Activated T-helper 1 cell treated with anti-CD3 and anti-CD28 coated beads, Interleukin-2, amount 50 U/mL, for 16 hours (primary cell): Measurements from ENCODE around the gene GNGT1.
"Not testable (repeated sequence)": the region's sequence is repeated elsewhere in the genome, so short reads cannot be mapped to it uniquely, and the experiment has no call there.

ENCODE experiments used
- DNase-seq, 2 donors: peaks; one replicate each; pipeline ENCODE4 v3.0.0-alpha.2; 2020; ENCODE audit warnings: low read depth in 1 of 2, low spot score in 1 of 2

GNGT1 gene

GRCh38 chr7:93902777-93903423 lies 3.5 kb upstream of the GNGT1 start:
- DNase-seq: no peak

GRCh38 chr7:93910076-93910994 lies 4.0 kb downstream of the GNGT1 start:
- DNase-seq: no peak

DNA sequence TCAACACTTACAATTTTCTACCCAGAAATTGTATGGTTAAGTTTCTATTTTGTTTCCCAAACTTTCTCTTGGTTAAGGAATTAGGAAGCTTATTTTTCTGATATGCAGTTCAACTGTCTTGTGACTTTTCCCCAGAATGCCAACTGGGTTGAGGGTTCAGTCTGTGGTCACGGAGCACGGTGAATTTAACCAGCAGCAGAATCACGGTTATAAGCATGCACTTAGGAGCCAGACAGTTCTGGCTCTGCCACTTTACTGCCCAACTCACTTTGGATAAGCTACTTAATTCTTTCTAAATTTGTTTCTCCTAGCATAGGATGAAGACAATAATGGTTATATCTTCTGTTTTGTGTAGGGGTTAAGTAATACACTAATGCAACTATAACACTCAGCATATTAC lies 4.9 kb downstream of the GNGT1 start:
- not testable (repeated sequence) for DNase-seq

DNA sequence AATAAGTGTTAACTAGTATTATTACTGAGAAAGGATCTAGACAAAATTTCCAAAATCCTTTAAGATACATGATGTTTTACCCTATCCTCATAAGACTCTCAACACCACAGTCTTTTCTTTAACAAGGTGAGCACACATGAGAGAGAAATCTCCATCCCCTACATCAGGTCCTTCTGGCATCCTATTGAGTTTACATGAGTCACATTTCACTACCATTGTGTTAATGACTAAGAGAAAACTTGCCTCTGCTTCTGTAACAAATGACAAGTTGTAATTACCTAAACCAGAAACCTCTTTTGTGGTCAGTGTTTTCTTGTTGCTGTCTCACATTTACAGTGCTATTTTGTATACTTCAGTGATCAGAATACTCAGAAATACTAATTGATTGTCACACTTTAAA lies 5.3 kb downstream of the GNGT1 start:
- DNase-seq: not testable (repeated sequence)

DNA sequence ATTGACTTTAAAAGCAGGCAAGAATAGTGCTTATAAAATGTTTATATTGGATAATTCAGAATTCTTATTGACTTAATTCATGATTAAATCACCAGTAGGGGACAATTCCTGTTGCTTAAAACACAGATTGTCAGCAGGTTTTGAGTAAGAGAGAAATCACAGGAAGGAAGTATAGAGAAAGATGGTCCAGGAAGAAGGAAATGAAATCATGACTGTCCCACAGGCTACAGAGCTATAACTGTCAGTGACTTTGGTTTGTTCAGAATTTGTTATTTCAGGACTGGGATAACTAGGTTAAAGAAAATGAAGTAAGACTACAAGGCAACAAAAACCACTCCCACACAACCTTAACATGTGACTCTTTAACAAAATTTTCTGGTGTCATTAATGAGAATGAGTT lies 6.8 kb downstream of the GNGT1 start:
- no peak for DNase-seq

- DNase-seq: no peak
These were observed 8.3 kb downstream of the GNGT1 start for GRCh38 chr7:93914581-93915066.

DNA sequence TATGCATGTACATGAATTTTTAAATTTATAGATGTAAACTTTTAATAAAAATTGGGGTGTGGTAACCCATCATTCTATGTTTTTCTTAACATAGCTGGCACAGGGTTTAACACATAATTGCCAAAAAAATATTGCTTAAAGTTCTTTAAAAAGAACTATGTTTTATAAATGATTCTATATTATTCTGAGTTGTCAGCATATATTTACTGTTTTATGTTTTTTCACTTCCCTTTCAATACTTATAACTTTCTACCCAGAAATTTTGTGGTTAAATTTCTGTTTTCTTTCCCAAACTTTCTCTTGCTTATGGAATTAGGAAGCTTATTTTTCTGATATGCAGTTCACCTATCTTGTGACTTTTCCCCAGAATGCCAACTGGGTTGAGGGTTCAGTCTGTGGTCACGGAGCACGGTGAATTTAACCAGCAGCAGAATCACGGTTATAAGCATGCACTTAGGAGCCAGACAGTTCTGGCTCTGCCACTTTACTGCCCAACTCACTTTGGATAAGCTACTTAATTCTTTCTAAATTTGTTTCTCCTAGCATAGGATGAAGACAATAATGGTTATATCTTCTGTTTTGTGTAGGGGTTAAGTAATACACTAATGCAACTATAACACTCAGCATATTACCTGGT lies 9.0 kb downstream of the GNGT1 start:
- DNase-seq: not testable (repeated sequence)

- DNase-seq: not testable (repeated sequence)
These were observed 9.5 kb downstream of the GNGT1 start for GRCh38 chr7:93915888-93916287.

DNA sequence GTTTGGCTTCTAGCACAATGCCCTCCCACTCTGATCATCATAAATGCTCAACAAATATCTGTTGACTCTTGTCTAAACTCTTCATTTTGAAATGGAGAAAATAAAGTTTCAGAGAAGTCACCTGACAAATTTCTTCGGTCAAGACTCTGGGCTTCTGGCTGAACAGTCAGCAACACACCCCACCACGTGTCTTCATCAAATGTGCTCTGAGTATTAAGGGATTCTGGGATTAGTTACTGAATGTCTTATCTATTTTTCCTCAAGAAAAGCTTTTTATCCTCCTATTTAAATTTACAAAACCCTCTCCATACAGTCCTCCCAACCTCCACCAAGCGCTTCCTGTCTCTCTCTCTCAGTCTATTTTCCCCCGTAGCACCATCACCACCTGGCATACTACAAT lies 9.9 kb downstream of the GNGT1 start:
- DNase-seq: not testable (repeated sequence)

GRCh38 chr7:93920496-93921182 lies 14.3 kb downstream of the GNGT1 start:
- no peak for DNase-seq

- DNase-seq: no peak
These were observed 14.8 kb downstream of the GNGT1 start for GRCh38 chr7:93921186-93921585.

DNA sequence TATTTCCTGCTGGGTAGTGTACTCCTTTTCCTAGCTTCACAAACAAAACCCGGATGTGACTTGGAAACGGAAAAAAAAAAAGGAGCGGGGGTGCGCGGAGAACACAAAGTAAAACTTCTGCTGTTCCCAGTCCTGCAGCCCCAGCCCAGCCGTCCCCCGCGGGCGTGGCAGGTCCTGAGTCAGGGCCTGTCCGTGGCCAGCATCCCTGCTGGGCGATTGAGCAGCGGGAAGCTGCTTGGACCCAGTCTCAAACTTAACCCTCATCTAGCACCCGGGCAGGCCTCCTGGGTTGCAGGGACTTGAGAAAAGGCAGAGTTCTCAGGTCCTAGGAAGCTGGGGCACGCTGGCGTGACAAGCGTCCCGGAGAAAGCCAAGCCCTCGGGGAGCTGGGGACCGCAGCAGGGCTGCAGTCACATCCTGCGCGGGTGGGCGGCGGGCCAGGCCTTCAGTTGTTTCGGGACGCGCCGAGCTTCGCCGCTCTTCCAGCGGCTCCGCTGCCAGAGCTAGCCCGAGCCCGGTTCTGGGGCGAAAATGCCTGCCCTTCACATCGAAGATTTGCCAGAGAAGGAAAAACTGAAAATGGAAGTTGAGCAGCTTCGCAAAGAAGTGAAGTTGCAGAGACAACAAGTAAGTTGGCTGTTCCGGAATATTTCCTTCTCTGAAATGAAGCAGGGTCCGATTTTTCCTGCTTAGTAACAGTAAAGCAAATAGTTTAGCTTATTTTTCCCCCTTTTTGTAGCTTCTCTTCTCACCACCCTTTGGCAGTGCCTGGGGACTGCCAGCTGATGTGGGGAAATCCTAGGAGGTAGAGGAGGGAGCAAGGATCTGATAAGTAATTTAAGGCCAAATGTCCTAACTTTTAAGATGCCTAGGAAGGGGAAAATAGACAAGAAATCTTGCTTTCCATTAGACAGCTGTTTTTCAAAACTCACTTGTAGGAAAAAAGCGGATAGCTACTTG lies 15.5 kb downstream of the GNGT1 start, which contains the start of gene GNG11:
Gene GNG11 (plus strand): TSS at position 129 of the 960 bp plus-strand sequence. CDS start 403 bp downstream, at position 532.
- no peak for DNase-seq

GRCh38 chr7:93923296-93923695 lies 16.9 kb downstream of the GNGT1 start:
- no peak for DNase-seq

DNA sequence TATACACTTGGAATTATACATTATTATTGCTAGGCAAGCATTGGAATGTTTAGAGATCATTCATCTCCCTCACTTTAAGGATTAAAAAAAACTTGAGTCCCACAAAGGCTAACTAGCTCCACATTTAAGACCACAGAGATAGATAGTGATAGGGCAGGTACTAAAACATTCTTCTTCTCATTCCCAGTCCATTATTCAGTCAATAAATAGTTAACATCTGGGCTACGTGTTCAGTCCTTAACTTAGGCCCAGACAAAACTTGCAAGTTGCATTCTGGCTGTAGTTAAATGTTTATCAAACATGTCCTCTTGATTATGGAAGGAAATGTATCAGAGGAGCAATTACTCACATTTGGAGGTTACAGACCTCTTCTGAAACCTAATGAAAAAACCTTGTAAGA lies 17.6 kb downstream of the GNGT1 start:
- DNase-seq: no peak

DNA sequence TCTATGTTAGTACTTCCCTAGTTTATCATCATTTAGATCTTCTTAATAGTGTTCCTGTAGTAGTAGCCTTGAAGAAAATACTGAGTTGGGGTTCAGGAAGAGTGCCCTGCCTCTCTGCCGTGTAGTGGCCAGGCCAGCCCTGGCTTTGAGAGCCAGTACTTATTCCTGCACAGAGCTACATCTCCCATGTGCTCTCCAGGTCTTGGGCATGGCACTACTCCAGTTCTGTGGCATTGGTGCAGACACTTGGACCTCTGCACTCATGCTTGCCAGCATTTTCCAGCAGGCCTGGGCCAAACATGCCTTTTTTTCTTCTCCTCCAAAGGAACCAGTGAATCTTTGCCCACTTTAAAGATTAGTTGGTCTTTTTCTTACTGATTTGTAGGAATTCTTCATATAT lies 20.4 kb downstream of the GNGT1 start:
- no peak for DNase-seq

DNA sequence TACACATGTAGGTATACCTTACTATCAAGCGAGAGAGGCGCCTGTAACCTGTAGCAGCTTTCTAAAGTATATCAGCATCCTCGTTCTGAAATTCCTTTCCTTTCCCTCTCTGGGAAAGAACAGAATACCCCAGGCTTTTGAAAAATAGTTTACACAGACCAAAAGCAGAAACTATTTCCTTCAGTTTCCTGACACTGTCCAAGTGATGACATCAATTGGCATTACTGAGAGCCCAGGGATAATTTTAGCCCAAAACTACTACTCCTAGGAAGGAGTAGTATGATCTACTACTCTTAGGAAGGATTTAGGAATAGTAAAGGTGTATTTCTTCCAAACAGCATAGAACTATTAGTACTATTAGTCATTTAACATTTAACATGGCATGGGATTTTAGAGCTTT lies 21.2 kb downstream of the GNGT1 start:
- no peak for DNase-seq

DNA sequence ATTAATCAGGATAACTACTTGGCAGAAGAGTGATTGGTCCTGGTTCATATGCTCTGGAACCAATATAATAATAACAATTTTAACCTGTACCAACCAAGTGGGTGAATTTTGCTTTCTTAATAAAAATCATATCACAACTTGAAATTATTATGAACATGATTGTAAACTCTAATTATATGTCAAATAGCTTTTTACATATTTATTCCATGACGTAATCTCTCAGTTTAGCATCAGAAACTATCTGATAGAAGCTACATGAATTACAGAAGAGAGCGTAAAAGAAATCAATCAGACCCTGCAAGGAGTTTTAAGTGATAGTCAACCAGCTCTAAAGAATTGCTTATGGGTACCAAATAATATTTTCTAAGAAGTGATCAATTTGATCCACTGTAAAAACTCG lies 25.3 kb downstream of the GNGT1 start:
- no peak for DNase-seq

DNA sequence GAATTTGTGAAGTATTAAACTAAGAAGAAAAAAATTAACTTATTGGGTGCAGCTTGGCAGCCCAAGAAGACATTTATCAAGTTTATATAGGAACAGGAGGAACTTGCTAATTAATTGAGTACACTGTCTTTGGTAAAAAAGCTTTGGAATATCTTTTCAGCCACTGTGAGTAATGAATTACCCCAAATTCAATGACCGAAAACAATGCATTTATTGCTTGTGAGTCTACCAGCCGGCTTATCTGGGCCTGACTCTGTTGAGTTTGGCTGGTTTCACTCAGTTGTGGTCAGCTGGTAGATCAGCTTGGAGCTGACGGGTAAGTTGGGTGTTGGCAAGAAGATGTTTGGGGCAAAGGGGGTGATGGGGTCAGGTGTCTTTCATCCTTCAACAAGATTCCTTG lies 26.8 kb downstream of the GNGT1 start:
- DNase-seq: no peak

GRCh38 chr7:93935102-93935501 lies 28.7 kb downstream of the GNGT1 start:
- no peak for DNase-seq

GRCh38 chr7:93937818-93938217 lies 31.5 kb downstream of the GNGT1 start:
- DNase-seq: no peak
